ENCODE measurements around the gene IFTAP.

DNA sequence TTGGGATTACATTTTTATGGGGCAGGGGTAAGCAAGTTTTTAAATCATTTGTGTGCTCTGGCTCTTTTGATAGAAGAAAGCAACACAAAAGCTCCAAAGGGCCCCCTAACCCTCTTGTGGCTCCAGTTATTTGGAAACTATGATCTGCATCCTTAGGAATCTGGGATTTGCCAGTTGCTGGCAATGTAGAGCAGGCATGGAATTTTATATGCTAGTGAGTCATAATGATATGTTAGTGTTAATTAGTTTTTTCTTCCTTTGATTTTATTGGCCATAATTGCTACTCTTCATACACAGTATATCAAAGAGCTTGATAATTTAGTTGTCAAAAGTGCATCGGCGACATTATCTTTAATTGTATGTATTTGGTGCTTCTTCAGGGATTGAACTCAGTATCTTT lies 16.4 kb upstream of the IFTAP start:
- TF ChIP-seq, protein P1, sequence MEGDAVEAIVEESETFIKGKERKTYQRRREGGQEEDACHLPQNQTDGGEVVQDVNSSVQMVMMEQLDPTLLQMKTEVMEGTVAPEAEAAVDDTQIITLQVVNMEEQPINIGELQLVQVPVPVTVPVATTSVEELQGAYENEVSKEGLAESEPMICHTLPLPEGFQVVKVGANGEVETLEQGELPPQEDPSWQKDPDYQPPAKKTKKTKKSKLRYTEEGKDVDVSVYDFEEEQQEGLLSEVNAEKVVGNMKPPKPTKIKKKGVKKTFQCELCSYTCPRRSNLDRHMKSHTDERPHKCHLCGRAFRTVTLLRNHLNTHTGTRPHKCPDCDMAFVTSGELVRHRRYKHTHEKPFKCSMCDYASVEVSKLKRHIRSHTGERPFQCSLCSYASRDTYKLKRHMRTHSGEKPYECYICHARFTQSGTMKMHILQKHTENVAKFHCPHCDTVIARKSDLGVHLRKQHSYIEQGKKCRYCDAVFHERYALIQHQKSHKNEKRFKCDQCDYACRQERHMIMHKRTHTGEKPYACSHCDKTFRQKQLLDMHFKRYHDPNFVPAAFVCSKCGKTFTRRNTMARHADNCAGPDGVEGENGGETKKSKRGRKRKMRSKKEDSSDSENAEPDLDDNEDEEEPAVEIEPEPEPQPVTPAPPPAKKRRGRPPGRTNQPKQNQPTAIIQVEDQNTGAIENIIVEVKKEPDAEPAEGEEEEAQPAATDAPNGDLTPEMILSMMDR (IDR thresholded peaks at IDR 0.05 in 4 of 5, conservative IDR thresholded peaks at IDR 0.05 in 1 of 5) = no peak
- no peak for TF ChIP-seq POLR2A (IDR thresholded peaks at IDR 0.05)

Measured in gastrocnemius medialis (tissue), 4 donors.